HG02938 (cell line): ENCODE data around the gene PEX3.
A peak's percentile ranks its signal among the peaks of the same experiment; 100 is the strongest.

Experiments
- ATAC-seq: cut with Tn5 transposase; IDR thresholded peaks from one replicate; pipeline ENCODE4 v1.9.1; 2021; ENCODE audit warnings: mild to moderate bottlenecking, moderate library complexity; ENCODE audit not compliant: unreplicated experiment

Gene PEX3

GRCh38 chr6:143536866-143537691 lies 86.5 kb downstream of the PEX3 start:
- ATAC-seq = peak; percentile 60

DNA sequence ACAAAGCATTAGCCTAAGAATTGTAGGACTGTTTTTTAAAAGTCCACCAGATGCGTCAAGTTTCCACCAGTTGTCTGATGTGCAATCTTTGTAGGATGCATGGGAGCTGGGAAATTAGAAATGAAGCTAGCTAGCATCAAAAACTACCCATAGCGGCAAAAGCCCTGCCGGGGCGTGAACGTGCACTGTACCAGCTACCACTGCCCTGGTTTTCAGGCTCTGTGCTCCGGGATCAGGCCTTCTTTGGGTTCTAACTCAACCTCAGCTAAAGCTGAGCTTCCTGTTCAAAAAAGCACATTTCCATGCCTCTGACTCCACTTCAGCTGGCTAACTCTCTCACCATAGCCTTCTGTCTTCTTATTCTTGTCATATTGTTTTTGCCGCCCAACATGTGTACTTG lies 87.8 kb downstream of the PEX3 start:
- no peak for ATAC-seq

DNA sequence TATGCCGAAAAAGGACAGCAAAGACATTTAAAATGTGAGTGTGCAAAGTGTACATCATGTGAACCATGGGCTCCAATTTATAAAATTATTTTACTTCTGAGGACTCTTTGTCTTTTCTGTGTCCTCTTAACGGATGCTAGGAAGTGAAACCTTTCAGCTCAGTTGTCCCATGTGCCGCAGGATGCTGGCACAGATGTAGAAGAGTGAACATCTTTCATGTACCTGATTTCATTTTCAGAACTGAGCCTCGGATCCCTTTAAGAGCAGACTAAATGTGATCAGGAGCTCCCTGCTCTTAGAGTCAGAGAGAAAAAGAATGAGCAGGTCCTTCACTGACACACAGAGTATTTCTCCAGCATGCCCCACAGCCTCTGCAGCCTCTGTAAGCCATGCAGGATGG lies 88.5 kb downstream of the PEX3 start:
- no peak for ATAC-seq

GRCh38 chr6:143539734-143540133 lies 89.1 kb downstream of the PEX3 start:
- no peak for ATAC-seq

DNA sequence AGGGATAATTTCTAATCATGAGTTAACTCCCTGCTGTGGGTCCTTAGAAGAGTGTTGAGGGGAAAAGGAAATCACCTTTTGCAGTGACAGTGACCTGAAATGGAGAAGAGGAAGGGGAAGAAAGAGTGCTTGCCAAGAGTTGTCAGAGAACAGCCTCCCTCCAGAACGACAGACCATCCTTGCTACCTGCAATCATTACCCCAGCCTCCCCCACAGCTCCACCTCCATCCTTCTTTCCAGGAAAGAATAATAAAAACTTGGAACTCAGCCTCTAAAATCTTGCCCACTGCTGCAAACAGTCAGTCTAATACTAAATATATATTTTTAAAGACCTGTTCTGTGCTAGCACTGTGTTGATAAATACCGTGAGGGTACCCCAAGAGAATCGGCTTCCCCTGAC lies 89.6 kb downstream of the PEX3 start:
- no peak for ATAC-seq
